ENCODE results near the gene PSD4.

The PSD4 gene

GRCh38 chr2:113236367-113237159, 62.8 kb downstream of the PSD4 start:
- Histone ChIP-seq H4K5ac (ENCODE audit: low read length) (no peak overlapping the region), H3K79me2 (ENCODE audit: control insufficient read depth, insufficient read depth, low read length) (no peaks in the 10 kb centered on the region), H3K79me1 (ENCODE audit: low read length) (no peaks in the 10 kb centered on the region), H2BK120ac (ENCODE audit: low read depth, low read length) (no peak overlapping the region), H2BK15ac (replicated peaks; ENCODE audit: low read depth) (no peak overlapping the region), H3K27ac (ENCODE audit: low read depth, low read length) (no peak overlapping the region), H3K23ac (ENCODE audit: low read length) (no peak overlapping the region), H3K9ac (ENCODE audit: low read length) (no peak overlapping the region), H3K27me3 (ENCODE audit: insufficient read depth, low read length, poor library complexity) (no peaks in the 10 kb centered on the region), H3K36me3 (ENCODE audit: control insufficient read depth, insufficient read depth, low read length) (no peaks in the 10 kb centered on the region), H3K18ac (ENCODE audit: low read length) (no peak overlapping the region), H4K8ac (ENCODE audit: low read depth, low read length) (no peak overlapping the region), H2BK5ac (ENCODE audit: low read length) (no peak overlapping the region), H3K56ac (ENCODE audit: low read length) (no peak overlapping the region), H2AK5ac (ENCODE audit: low read length) (no peak overlapping the region), H3K4me2 (ENCODE audit: low read length) (no peak overlapping the region), H3K4ac (ENCODE audit: low read depth, low read length) (no peak overlapping the region), H3K4me1 (ENCODE audit: control insufficient read depth, low read depth, low read length) (no peaks in the 10 kb centered on the region), H3K4me3 (ENCODE audit: low read length) (no peak overlapping the region)
- DNase-seq: no peak
- no CpG with 5 or more reads among the region's 38 CpGs for WGBS (ENCODE audit: extremely low coverage, insufficient coverage, low lambda C conversion rate)

- Histone ChIP-seq H3K79me1 (ENCODE audit: low read length) (no peaks in the 10 kb centered on the region), H3K56ac (ENCODE audit: low read length) (no peak overlapping the region), H3K4me2 (ENCODE audit: low read length) (no peak overlapping the region), H2BK15ac (replicated peaks; ENCODE audit: low read depth) (no peak overlapping the region), H3K18ac (ENCODE audit: low read length) (no peak overlapping the region), H2AK5ac (ENCODE audit: low read length) (no peak overlapping the region), H3K36me3 (ENCODE audit: control insufficient read depth, insufficient read depth, low read length) (no peaks in the 10 kb centered on the region), H2BK5ac (ENCODE audit: low read length) (no peak overlapping the region), H4K5ac (ENCODE audit: low read length) (no peak overlapping the region), H3K79me2 (ENCODE audit: control insufficient read depth, insufficient read depth, low read length) (no peaks in the 10 kb centered on the region), H3K4me3 (ENCODE audit: low read length) (no peak overlapping the region), H2BK120ac (ENCODE audit: low read depth, low read length) (no peak overlapping the region), H4K8ac (ENCODE audit: low read depth, low read length) (no peak overlapping the region), H3K9ac (ENCODE audit: low read length) (no peak overlapping the region), H3K27me3 (ENCODE audit: insufficient read depth, low read length, poor library complexity) (no peaks in the 10 kb centered on the region), H3K23ac (ENCODE audit: low read length) (no peak overlapping the region), H3K4ac (ENCODE audit: low read depth, low read length) (no peak overlapping the region), H3K27ac (ENCODE audit: low read depth, low read length) (no peak overlapping the region), H3K4me1 (ENCODE audit: control insufficient read depth, low read depth, low read length) (no peaks in the 10 kb centered on the region)
- peak; percentile 51 for DNase-seq
- WGBS (ENCODE audit: extremely low coverage, insufficient coverage, low lambda C conversion rate): no CpG with 5 or more reads among the region's 9 CpGs
These were observed 63.9 kb downstream of the PSD4 start for GRCh38 chr2:113237604-113238160.

GRCh38 chr2:113238871-113239839, 65.4 kb downstream of the PSD4 start:
- H3K4me2 ChIP-seq (ENCODE audit: low read length): no peak overlapping the region
- H2AK5ac ChIP-seq (ENCODE audit: low read length): no peak overlapping the region
- no peaks in the 10 kb centered on the region for H3K27me3 ChIP-seq (ENCODE audit: insufficient read depth, low read length, poor library complexity)
- no peak overlapping the region for H2BK15ac ChIP-seq (replicated peaks; ENCODE audit: low read depth)
- H3K56ac ChIP-seq (ENCODE audit: low read length): no peak overlapping the region
- H4K8ac ChIP-seq (ENCODE audit: low read depth, low read length): no peak overlapping the region
- H3K36me3 ChIP-seq (ENCODE audit: control insufficient read depth, insufficient read depth, low read length): no peaks in the 10 kb centered on the region
- H2BK5ac ChIP-seq (ENCODE audit: low read length): no peak overlapping the region
- no peak overlapping the region for H4K5ac ChIP-seq (ENCODE audit: low read length)
- H3K18ac ChIP-seq (ENCODE audit: low read length): no peak overlapping the region
- no peak overlapping the region for H2BK120ac ChIP-seq (ENCODE audit: low read depth, low read length)
- no peaks in the 10 kb centered on the region for H3K79me1 ChIP-seq (ENCODE audit: low read length)
- DNase-seq: no peak
- H3K79me2 ChIP-seq (ENCODE audit: control insufficient read depth, insufficient read depth, low read length): no peaks in the 10 kb centered on the region
- H3K4ac ChIP-seq (ENCODE audit: low read depth, low read length): no peak overlapping the region
- H3K4me1 ChIP-seq (ENCODE audit: control insufficient read depth, low read depth, low read length): no peaks in the 10 kb centered on the region
- H3K27ac ChIP-seq (ENCODE audit: low read depth, low read length): no peak overlapping the region
- no peak overlapping the region for H3K9ac ChIP-seq (ENCODE audit: low read length)
- H3K23ac ChIP-seq (ENCODE audit: low read length): no peak overlapping the region
- no peak overlapping the region for H3K4me3 ChIP-seq (ENCODE audit: low read length)
- WGBS (ENCODE audit: extremely low coverage, insufficient coverage, low lambda C conversion rate): no CpG with 5 or more reads among the region's 9 CpGs

- Histone ChIP-seq H2AK5ac (ENCODE audit: low read length) (no peak overlapping the region), H3K4me3 (ENCODE audit: low read length) (no peak overlapping the region), H3K4me2 (ENCODE audit: low read length) (no peak overlapping the region), H2BK5ac (ENCODE audit: low read length) (no peak overlapping the region), H2BK120ac (ENCODE audit: low read depth, low read length) (no peak overlapping the region), H3K4ac (ENCODE audit: low read depth, low read length) (no peak overlapping the region), H3K23ac (ENCODE audit: low read length) (no peak overlapping the region), H3K4me1 (ENCODE audit: control insufficient read depth, low read depth, low read length) (no peaks in the 10 kb centered on the region), H3K79me2 (ENCODE audit: control insufficient read depth, insufficient read depth, low read length) (no peaks in the 10 kb centered on the region), H3K79me1 (ENCODE audit: low read length) (no peaks in the 10 kb centered on the region), H3K27ac (ENCODE audit: low read depth, low read length) (no peak overlapping the region), H3K18ac (ENCODE audit: low read length) (no peak overlapping the region), H3K27me3 (ENCODE audit: insufficient read depth, low read length, poor library complexity) (no peaks in the 10 kb centered on the region), H4K5ac (ENCODE audit: low read length) (no peak overlapping the region), H2BK15ac (replicated peaks; ENCODE audit: low read depth) (no peak overlapping the region), H4K8ac (ENCODE audit: low read depth, low read length) (no peak overlapping the region), H3K36me3 (ENCODE audit: control insufficient read depth, insufficient read depth, low read length) (no peaks in the 10 kb centered on the region), H3K56ac (ENCODE audit: low read length) (no peak overlapping the region), H3K9ac (ENCODE audit: low read length) (no peak overlapping the region)
- no peak for DNase-seq
- no CpG with 5 or more reads among the region's 15 CpGs for WGBS (ENCODE audit: extremely low coverage, insufficient coverage, low lambda C conversion rate)
These were observed 66.6 kb downstream of the PSD4 start for GRCh38 chr2:113240150-113240914.
